C4-2B (cell line): ENCODE results near the gene RNF166.

Experiments used
- CTCF ChIP-seq: fragments of 450-650 bp; conservative IDR thresholded peaks from 2 replicates; pipeline ENCODE4 v1.5.1; 2017; ENCODE audit warnings: mild to moderate bottlenecking
- ZFX ChIP-seq: fragments of 450-650 bp; IDR thresholded peaks from 2 replicates; pipeline ENCODE4 v1.6.1; 2017

GRCh38 chr16:88700636-88701482 is 5.3 kb downstream of the RNF166 start:
- no peak for TF ChIP-seq CTCF
- no peak for TF ChIP-seq ZFX
